ENCODE data around the gene FAM234A.
"Not testable (repeated sequence)": the region's sequence is repeated elsewhere in the genome, so short reads cannot be mapped to it uniquely, and the experiment has no call there.

FAM234A gene

DNA sequence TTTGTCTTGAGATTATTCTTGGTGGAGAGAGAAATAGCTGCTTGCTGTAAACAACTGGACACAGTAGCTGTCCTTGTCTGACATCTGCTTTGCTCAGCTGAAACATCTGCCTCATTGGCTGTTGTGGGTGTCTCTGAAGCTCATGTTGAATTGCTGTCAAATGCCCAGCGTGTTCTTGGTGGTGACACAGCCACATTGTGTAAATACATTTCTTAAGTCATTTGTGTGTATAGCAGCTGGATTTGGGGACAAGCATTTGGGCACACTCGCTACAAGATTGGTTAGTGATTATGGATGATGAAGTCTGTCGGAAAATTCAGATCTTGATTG lies 5.3 kb downstream of the FAM234A start:
- DNase-seq: no peak

DNA sequence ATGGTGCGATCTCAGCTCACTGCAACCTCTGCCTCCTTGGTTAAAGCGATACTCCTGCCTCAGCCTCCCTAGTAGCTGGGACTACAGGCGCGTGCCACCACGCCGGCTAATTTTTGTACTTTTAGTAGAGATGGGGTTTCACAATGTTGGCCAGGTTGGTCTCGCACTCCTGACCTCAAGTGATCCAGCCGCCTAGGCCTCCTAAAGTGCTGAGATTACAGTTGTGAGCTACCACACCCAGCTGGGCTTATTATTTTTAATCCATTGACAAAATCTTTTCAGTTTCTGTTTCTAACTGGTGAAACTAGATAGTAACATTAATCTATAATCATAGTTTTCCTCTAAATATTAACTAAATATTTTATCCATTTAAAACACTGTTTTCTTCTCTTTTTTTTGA lies 5.9 kb downstream of the FAM234A start:
- DNase-seq: no peak

DNA sequence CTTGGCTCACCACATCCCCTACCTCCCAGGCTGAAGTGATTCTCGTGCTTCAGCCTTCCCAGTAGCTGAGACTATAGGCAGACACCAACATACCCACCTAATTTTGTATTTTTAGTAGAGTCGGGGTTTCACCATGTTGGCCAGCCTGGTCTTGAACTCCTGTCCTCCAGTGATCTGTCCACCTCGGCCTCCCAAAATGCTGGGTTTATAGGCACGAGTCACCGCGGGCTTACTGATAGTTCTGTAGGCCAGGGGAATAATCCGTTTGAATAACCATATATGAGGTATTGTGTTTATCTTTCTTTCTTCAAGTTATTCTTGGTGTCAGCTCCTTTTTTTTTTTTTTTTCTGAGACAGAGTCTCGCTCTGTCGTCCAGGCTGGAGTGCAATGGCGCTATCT lies 7.7 kb downstream of the FAM234A start:
- no peak for DNase-seq

DNA sequence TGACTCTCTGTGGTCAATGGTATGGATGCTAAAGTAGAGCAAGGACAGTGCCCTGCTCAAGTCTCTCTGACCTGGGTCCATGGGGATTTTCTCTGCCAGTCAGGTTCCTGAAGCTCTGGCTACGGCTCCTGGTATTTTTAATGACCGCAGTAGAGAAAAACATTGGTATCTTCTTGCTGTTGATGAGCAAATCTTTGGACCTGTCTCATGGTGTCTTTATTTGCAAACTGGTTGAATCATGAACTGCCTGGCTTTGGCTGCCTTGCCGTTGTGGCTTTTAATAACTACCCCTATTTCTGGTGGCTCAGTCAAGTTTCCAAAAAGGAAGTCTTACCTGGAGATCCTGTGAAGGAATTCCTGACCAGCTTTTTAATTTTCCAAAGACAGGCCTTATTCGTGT lies 8.7 kb downstream of the FAM234A start:
- no peak for DNase-seq

DNA sequence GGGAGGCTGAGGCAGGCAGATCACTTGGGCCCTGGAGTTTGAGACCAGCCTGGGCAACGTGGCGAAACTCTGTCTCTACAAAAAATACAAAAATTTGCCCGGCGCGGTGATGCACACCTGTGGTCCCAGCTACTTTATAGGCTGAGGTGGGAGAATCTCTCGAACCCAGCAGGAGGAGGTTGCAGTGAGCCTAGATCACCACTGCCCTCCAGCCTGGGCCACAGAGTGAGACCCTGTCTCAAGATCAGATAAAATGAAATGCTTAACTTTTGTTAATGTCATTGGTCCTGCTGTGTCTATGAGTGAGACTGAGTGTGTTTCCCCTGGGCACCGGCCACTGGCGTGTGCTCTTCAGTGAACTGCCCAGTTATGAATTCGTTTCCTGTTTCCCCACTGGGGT lies 10.5 kb downstream of the FAM234A start:
- no peak for DNase-seq

DNA sequence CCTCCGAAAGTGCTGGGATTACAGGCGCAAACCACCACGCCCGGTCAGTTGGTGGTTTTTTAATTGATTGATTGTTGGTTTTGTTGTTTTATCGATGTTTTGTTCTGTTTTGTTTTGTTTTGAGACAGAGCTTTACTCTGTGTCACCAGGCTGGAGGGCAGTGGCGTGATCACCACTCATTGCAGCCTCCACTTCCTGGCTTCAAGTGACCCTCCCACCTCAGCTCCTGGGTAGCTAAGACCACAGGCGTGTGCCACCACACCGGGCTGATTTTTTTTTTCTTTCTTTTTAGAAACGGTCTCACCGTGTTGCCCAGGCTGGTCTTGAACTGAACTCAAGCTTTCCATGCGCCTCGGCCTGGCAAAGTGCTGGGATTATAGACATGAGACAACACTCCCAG lies 12.4 kb downstream of the FAM234A start:
- DNase-seq: no peak

DNA sequence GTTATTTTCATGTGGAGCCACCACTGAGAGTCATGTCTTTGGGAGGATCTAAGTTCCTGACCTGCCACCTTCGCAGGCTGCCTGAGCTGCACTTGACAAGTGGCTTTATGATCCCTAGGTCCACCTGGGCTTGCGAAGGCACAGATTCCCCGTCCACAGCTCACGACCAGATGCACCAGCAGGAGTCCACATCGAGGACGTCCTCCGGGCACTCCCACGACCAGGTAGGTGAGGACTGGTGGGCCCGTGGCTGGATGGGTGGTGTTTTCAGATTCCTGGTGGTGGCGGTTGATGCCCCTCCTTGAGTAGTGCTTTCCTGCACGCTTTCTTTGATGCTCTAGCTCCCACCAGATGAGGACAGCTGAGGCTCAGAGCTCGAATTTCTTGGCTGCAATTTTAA lies 14.8 kb downstream of the FAM234A start:
- DNase-seq: no peak

DNA sequence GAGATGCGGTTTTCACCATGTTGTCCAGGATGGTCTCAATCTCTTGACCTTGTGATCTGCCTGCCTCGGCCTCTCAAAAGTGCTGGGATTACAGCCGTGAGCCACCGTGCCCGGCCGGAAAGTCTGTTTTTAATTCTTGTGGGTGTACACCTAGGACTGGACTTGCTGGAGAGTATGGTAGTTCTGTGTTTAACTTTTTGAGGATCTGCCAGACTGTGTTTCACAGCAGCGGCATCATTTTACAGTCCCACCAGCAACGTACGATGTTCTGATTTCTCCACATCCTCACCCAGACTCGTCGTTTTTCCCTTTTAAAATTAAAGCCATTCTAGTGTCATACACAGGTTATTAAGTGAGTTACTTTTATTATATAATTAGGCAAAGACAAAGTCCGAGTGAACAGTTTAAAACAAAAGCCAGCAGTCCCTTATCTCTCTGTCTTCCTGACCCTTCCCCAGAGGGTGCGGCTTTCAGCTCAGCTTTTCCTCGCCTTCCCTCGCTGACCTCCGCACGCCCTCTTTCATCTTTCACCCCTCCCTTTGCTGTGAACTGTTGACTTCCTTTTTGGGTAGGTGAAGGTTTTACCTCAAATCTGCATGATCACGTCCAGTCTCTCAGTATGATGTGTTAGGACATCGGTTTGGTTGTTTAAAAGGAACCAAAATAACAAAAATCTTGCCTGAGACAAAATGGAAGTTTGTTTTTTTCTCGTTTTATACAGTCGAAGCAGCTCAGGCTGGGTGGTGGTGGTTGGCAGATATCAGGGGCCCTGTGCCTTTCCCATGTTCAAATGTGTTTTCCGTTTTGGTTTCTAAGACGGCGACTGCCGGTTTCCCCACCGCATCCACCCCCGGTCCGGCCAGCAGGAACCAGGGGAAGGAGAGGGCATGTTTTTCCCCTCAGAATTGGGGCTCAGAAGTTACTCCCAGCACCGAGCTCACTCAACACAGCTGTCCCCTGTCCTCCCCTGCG lies 18.0 kb downstream of the FAM234A start:
- no peak for DNase-seq

DNA sequence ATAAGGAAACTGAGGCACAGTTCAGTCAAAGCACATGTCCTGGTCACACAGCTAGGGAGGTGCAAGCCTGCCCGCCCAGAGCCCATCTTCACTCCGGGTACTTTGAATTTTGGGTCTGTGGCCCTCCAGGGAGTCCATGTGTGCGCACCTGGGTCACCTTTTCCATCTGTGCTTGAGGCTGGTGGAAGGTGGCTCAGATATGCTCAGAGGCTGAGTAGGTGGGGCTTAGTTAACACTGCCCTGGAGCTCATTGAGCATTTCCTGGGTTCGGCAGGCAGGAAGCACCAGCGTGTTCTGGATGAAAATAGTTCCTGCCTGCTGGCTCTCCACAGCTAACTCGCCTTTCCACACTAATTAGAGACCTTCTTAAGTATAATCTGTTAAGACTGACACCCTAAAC lies 19.2 kb downstream of the FAM234A start:
- DNase-seq: no peak

DNA sequence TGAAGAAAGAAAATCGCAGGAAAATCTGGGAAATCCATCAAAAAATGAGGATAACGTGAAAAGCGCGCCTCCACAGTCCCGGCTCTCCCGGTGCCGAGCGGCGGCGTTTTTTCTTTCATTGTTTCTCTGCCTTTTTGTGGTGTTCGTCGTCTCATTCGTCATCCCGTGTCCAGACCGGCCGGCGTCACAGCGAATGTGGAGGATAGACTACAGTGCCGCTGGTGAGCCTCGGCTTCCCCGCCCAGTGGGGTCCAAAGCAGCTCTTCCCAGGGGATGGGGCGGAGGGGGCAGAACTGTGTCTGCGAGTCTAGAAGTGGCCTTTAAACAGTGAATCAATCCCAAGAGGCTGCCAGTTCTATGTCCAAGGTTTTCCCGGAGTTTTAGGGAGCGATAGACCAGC lies 19.8 kb downstream of the FAM234A start:
- no peak for DNase-seq

DNA sequence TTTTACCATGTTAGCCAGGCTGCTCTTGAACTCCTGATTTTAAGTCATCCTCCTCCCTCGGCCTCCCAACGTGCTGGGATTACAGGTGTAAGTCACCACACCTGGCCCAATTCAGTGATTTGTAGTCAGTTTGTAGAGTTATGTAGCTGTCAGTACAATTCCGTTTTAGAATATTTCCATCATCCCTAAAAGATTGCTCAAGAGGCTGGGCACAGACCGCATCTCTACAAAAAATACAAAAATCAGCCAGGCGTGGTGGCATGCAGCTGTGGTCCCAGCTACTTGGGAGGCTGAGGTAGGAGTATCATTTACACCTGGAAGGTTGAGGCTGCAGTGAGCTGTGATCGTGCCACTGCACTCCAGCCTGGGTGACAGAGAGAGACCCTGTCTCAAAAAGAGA lies 20.6 kb downstream of the FAM234A start:
- no peak for DNase-seq

DNA sequence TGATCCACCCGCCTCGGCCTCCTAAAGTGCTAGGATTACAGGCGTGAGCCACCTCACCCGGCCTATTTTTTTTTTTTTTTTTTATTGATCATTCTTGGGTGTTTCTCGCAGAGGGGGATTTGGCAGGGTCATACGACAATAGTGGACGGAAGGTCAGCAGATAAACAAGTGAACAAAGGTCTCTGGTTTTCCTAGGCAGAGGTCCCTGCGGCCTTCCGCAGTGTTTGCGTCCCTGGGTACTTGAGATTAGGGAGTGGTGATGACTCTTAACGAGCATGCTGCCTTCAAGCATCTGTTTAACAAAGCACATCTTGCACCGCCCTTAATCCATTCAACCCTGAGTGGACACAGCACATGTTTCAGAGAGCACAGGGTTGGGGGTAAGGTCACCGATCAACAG lies 23.5 kb downstream of the FAM234A start:
- DNase-seq: not testable (repeated sequence)

DNA sequence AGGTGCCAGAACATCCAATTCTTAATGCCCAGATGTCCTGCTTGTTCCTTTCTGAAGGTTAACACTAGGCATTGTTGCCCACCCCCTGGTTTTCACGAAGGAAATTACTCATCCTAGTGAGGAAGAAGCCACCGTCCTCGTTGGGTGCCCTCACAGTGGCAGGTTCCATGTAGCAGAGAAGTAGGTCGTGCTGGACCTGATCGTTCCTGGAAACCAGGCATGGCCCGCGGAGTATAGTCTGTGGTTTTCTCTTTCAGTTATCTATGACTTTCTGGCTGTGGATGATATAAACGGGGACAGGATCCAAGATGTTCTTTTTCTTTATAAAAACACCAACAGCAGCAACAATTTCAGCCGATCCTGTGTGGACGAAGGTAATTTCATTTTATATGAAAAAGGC lies 24.6 kb downstream of the FAM234A start:
- peak; percentile 82 for DNase-seq

DNA sequence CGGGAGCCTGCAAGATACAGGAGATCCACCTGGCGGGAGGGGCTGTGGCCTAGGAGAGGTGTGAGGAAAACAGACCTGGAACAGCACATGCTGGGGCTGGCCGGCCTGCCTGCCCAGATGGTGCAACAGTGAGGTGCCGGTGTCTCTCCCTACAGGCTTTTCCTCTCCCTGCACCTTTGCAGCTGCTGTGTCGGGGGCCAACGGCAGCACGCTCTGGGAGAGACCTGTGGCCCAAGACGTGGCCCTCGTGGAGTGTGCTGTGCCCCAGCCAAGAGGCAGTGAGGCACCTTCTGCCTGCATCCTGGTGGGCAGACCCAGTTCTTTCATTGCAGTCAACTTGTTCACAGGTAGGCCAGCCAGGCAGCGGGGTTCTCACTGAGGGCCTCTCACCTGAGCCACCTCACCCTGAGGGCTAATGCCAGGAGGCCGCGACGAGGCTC lies 25.2 kb downstream of the FAM234A start:
- DNase-seq: no peak

DNA sequence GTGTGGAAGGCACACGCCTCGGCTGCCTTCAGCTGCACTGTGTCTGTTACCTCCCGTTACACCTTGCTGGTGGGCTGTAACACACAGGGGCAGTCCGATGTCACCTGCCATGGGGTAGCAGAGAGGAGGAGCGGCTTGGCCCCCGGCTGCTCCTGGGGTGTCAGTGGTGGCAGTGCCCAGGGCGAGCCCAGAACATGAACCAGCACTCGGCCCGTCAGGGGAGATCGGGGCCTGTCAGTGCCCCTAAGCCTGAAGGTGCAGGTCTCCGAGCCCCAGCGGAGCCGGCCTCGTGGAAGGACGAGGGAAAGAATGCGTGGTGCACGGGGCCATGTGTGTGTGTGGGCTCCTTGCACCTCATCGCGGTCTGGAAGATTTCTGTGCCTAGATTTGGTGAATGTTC lies 25.7 kb downstream of the FAM234A start:
- DNase-seq: no peak

DNA sequence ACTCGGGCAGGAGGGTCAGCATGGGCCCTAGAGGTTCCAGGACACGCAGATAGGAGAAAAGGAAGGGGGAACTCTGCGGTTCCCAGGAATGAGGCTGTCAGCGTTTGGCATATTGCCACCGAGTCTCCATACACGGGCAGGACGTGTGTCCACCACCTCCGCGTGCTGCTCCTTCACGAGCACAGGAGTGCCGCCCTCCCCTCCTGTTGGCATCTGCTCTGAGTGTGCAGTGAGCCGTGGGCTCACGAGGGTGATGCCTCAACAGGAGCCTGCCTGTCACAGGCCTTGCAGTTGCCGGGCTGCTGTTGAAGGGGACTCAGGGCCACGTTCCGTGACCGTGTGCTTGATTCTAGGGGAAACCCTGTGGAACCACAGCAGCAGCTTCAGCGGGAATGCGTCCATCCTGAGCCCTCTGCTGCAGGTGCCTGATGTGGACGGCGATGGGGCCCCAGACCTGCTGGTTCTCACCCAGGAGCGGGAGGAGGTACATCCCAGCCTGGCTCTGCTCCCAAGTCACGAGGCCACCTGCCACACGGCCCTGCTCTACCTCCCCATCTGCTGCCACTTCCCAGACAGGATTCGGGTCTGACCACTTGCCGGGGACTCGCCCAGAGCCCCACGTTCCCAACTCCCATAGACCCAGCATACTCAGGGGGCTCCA lies 26.5 kb downstream of the FAM234A start:
- DNase-seq: no peak

DNA sequence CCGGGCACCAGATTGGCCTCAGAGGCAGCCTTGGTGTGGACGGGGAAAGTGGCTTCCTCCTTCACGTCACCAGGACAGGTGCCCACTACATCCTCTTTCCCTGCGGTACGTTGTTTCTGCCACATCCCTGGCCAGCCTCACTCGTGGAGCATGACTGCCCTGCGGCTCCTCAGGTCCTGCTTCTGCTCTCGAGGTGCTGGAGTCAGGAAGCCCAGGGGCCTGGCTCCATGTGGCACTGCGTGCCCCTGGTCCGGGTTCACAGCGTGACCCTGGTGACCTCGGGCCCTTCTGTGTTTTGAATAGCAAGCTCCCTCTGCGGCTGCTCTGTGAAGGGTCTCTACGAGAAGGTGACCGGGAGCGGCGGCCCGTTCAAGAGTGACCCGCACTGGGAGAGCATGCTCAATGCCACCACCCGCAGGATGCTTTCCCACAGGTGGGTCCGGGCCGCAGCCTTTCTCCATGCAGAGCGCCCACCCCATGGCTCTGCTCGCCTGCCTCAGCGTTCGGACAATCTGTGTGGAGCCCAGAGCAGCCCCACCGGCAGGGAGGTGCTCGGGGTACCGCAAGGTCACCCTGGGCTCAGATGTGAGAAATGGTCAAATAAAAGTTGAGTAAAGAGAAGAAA lies 27.6 kb downstream of the FAM234A start:
- no peak for DNase-seq

DNA sequence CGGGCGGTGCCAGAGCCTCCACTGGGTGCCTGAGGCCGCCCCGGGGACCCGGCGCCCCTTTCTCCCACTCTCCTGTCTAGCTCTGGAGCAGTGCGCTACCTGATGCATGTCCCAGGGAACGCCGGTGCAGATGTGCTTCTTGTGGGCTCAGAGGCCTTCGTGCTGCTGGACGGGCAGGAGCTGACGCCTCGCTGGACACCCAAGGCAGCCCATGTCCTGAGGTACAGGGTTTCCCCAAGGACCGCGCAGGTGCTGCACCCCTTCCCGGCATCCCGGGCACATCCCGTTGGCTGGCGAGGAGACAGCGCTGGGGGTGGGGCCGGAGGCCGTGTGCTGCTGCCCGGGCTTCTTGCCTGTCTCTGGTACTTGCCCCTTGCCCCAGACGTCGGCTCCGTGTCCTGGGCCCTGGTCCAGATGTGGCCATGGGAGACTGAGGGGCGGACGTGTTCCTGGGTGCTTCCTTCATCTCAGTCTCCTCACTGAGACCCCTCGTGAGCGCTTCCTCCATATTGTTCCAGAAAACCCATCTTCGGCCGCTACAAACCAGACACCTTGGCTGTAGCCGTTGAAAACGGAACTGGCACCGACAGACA lies 28.7 kb downstream of the FAM234A start:
- DNase-seq: no peak

DNA sequence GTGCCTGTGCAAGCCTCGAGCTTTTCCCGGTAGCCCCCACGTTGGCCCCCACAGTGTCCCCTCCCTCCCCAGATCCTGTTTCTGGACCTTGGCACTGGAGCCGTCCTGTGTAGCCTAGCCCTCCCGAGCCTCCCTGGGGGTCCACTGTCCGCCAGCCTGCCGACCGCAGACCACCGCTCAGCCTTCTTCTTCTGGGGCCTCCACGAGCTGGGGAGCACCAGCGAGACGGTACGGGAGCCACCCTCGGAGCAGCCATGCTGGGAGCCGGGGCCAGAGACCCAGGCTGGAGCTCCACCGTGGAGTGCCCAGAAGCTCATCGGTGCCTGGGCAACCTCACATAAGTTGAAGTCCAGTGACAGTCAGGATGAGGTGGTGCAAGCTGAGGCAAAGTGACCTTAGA lies 29.3 kb downstream of the FAM234A start:
- DNase-seq: no peak

DNA sequence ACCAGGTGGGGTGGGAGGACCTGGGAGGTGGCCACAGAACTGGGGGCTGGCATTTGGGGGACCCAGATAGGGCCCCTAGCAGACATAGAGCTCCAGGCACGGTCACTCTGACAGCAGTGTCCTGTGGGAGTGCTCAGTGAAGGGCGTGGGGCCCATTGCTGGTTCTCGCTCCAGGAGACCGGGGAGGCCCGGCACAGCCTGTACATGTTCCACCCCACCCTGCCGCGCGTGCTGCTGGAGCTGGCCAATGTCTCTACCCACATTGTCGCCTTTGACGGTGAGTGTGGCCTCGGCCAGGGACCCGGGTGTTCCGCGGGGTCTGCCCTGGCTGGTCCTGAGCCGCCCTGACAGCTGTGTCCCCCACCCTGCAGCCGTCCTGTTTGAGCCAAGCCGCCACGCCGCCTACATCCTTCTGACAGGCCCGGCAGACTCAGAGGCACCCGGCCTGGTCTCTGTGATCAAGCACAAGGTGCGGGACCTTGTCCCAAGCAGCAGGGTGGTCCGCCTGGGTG lies 29.9 kb downstream of the FAM234A start:
- no peak for DNase-seq

DNA sequence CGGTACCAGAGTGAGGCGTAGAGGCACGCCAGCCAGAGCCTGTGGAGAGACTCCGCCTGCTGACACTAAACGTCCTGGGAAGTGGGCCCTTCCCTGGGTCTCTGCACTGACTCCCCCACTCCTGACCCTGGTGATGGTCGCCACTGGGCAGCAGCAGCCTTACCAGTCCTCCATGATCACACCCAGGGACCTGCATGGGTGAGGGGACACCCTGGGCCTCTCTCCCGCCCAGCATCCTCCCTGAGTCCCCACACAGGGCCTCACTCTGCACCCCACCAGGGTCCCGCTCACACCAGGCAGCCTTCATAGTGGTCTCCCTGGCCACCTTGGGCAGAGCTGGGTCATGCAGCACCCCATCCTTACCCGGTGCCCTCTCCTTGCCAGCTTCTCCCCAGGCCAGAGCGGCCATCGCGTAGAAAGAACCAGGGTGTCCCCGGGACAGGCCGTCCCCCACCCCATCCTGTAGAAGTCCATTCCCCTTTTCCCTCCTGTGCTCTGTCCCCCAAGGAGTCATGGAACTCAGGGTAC lies 30.4 kb downstream of the FAM234A start:
- DNase-seq: no peak

DNA sequence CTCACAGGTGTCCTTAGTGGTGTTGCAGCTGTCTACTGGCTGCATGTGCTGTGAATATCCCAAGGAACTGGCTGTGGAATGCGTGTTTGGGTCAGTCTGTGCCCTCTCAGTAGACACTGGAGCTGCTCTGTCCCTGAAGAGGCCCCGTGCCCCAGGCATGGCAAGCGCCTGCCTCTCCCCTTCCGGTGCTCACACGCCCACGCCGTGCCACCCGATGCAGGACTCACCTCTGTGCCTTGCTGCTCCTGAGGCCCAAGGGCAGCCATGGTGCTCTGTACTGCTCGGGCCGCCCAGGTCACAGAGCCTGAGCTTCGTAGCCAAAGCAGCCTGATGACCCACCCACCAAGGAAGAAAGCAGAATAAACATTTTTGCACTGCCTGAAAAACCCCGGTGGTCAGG lies 31.1 kb downstream of the FAM234A start:
- DNase-seq: no peak

Data from hematopoietic multipotent progenitor cell treated with erythropoietin and hydrocortisone succinate and interleukin-3 and kit ligand, for 8 days (in vitro differentiated cells).